ENCODE measurements around the gene TRIP13. TPM values are rescaled to one million over a fixed set of nuclear protein-coding genes. Genes with fewer than 3 reads are reported as not detected.

The TRIP13 gene
- polyA plus RNA-seq, 1 donor from 2014 or later, result 2.1 TPM

- Histone ChIP-seq H3F3A (ENCODE audit: insufficient read depth, low read length, poor library complexity, severe bottlenecking) (no peaks in the 10 kb centered on the region), H3K9me3 (ENCODE audit: low read length) (no peaks in the 10 kb centered on the region), H3K27me3 (ENCODE audit: insufficient read depth, low read depth, low read length) (no peaks in the 10 kb centered on the region), H3K9ac (ENCODE audit: low read length) (no peak overlapping the region), H3K4me3 (ENCODE audit: low read length) (no peak overlapping the region), H3K79me2 (replicated peaks; ENCODE audit: insufficient read depth, low read length) (peaks cover 9% of the 10 kb centered on the region), H3K4me2 (ENCODE audit: low read length) (no peak overlapping the region), H3K27ac (ENCODE audit: low read length) (no peak overlapping the region), H4K20me1 (ENCODE audit: insufficient read depth) (no peaks in the 10 kb centered on the region), H3K9me2 (ENCODE audit: insufficient read depth, low read length) (no peaks in the 10 kb centered on the region), H3K36me3 (ENCODE audit: insufficient read depth, low read length) (peaks cover 13% of the 10 kb centered on the region), H2AFZ (ENCODE audit: low read depth, low read length) (no peak overlapping the region)
- TF ChIP-seq EZH2 (IDR thresholded peaks at IDR 0.05; ENCODE audit: borderline replicate concordance, insufficient read depth, low read length, poor library complexity, severe bottlenecking) (no peak), SMC3 (conservative IDR thresholded peaks at IDR 0.05; ENCODE audit: poor library complexity) (no peak), REST (IDR thresholded peaks at IDR 0.05; ENCODE audit: borderline replicate concordance) (no peak), POLR2AphosphoS5 (IDR thresholded peaks at IDR 0.05) (no peak), RAD21 (conservative IDR thresholded peaks at IDR 0.05) (no peak), EP300 (conservative IDR thresholded peaks at IDR 0.05; ENCODE audit: poor library complexity, severe bottlenecking) (no peak), CTCF (IDR thresholded peaks at IDR 0.05; ENCODE audit: poor library complexity, severe bottlenecking) (no peak), TAF1 (IDR thresholded peaks at IDR 0.05; ENCODE audit: low read depth) (no peak), MXI1 (conservative IDR thresholded peaks at IDR 0.05; ENCODE audit: poor library complexity, severe bottlenecking) (no peak)
These were observed 7.6 kb upstream of the TRIP13 start for GRCh38 chr5:885127-885442.

- Histone ChIP-seq H3K9me2 (ENCODE audit: insufficient read depth, low read length) (no peaks in the 10 kb centered on the region), H2AFZ (ENCODE audit: low read depth, low read length) (no peak overlapping the region), H3F3A (ENCODE audit: insufficient read depth, low read length, poor library complexity, severe bottlenecking) (no peaks in the 10 kb centered on the region), H4K20me1 (ENCODE audit: insufficient read depth) (no peaks in the 10 kb centered on the region), H3K9ac (ENCODE audit: low read length) (no peak overlapping the region), H3K36me3 (ENCODE audit: insufficient read depth, low read length) (peaks cover 13% of the 10 kb centered on the region), H3K4me3 (ENCODE audit: low read length) (no peak overlapping the region), H3K27me3 (ENCODE audit: insufficient read depth, low read depth, low read length) (no peaks in the 10 kb centered on the region), H3K27ac (ENCODE audit: low read length) (no peak overlapping the region), H3K4me2 (ENCODE audit: low read length) (no peak overlapping the region), H3K79me2 (replicated peaks; ENCODE audit: insufficient read depth, low read length) (peaks cover 14% of the 10 kb centered on the region), H3K9me3 (ENCODE audit: low read length) (no peaks in the 10 kb centered on the region)
- TF ChIP-seq POLR2AphosphoS5 (IDR thresholded peaks at IDR 0.05) (no peak), EZH2 (IDR thresholded peaks at IDR 0.05; ENCODE audit: borderline replicate concordance, insufficient read depth, low read length, poor library complexity, severe bottlenecking) (no peak), TAF1 (IDR thresholded peaks at IDR 0.05; ENCODE audit: low read depth) (no peak), REST (IDR thresholded peaks at IDR 0.05; ENCODE audit: borderline replicate concordance) (no peak), RAD21 (conservative IDR thresholded peaks at IDR 0.05) (no peak), MXI1 (conservative IDR thresholded peaks at IDR 0.05; ENCODE audit: poor library complexity, severe bottlenecking) (no peak), SMC3 (conservative IDR thresholded peaks at IDR 0.05; ENCODE audit: poor library complexity) (no peak), CTCF (IDR thresholded peaks at IDR 0.05; ENCODE audit: poor library complexity, severe bottlenecking) (no peak), EP300 (conservative IDR thresholded peaks at IDR 0.05; ENCODE audit: poor library complexity, severe bottlenecking) (no peak)
These were observed 7.2 kb upstream of the TRIP13 start for GRCh38 chr5:885529-885928.
